Fibroblast of lung (primary cell): ENCODE data around the gene PPFIA2. TPM values are rescaled to one million over a fixed set of nuclear protein-coding genes. Genes with fewer than 3 reads are reported as not detected.

Experiments used
- DNase-seq, 2 donors: peaks; one replicate each; pipeline versions ENCODE4 v3.0.0 to v3.0.0-alpha.2; 2010; ENCODE audit warnings: low read depth in 2 of 2
- H2AFZ ChIP-seq: 2 replicates; pipeline ENCODE4 v1.5.1; 2012; ENCODE audit warnings: low read length, control low read depth, inconsistent platforms
- H3K27ac ChIP-seq: 2 replicates; pipeline ENCODE4 v1.5.1; 2011; ENCODE audit warnings: low read length, control low read depth; ENCODE audit not compliant: insufficient read depth
- H3K27me3 ChIP-seq: 2 replicates; pipeline ENCODE4 v1.5.1; 2011; ENCODE audit warnings: mild to moderate bottlenecking, low read length; ENCODE audit not compliant: control insufficient read depth, insufficient read depth
- H3K36me3 ChIP-seq: 2 replicates; pipeline ENCODE4 v1.5.1; 2011; ENCODE audit warnings: low read length; ENCODE audit not compliant: control insufficient read depth, insufficient read depth
- H3K4me1 ChIP-seq: 2 replicates; pipeline ENCODE4 v1.5.1; 2011; ENCODE audit warnings: low read length; ENCODE audit not compliant: control insufficient read depth, insufficient read depth; ENCODE audit errors: extremely low read depth
- H3K4me2 ChIP-seq: 2 replicates; pipeline ENCODE4 v1.5.1; 2011; ENCODE audit warnings: low read length, control low read depth; ENCODE audit not compliant: insufficient read depth; ENCODE audit errors: extremely low read depth
- H3K4me3 ChIP-seq, 4 experiments: fragments of 200-600 bp in 1 of 4; sonication (generic) in 1 of 4; replicated peaks in 1 of 4; 2 replicates each; pipeline ENCODE4 v1.5.1; 2011 to 2016; ENCODE audit warnings: low read length in 4 of 4, low read depth in 3 of 4, mild to moderate bottlenecking in 3 of 4, control low read depth in 2 of 4, inconsistent platforms in 1 of 4, mixed read lengths in 1 of 4; ENCODE audit not compliant: insufficient read depth in 1 of 4; ENCODE audit errors: control extremely low read depth in 1 of 4
- H3K79me2 ChIP-seq: 2 replicates; pipeline ENCODE4 v1.5.1; 2012; ENCODE audit warnings: mild to moderate bottlenecking, low read length, inconsistent platforms; ENCODE audit not compliant: control insufficient read depth, insufficient read depth
- H3K9ac ChIP-seq: 2 replicates; pipeline ENCODE4 v1.5.1; 2011; ENCODE audit warnings: mild to moderate bottlenecking, low read length, control low read depth; ENCODE audit not compliant: insufficient read depth
- H3K9me3 ChIP-seq: 2 replicates; pipeline ENCODE4 v1.5.1; 2012; ENCODE audit warnings: low read depth, low read length; ENCODE audit not compliant: control insufficient read depth, insufficient read depth
- H4K20me1 ChIP-seq: 2 replicates; pipeline ENCODE4 v1.5.1; 2011; ENCODE audit warnings: low read length; ENCODE audit not compliant: control insufficient read depth, insufficient read depth; ENCODE audit errors: extremely low read depth
- EZH2 ChIP-seq: IDR thresholded peaks from 2 replicates; pipeline ENCODE4 v1.5.1; 2012; ENCODE audit warnings: low read length, control low read depth, mild to moderate bottlenecking; ENCODE audit errors: missing control alignments
- polyA plus RNA-seq, 2 donors: library from polyadenylated mRNA; depleted of rRNA in 1 of 2; stranded (reverse) in 1 of 2; unstranded in 1 of 2; fragments of >200 nt; gene quantifications; 2 replicates each; pipeline ENCODE4 v1.2.1, GENCODE V29; 2011 to 2012; ENCODE audit warnings: missing spikeins in 1 of 2
- total RNA-seq: library from RNA; depleted of rRNA; stranded (reverse); fragments of >200 nt; gene quantifications from 2 replicates; pipeline ENCODE4 v1.2.1, GENCODE V29; 2014
- TF ChIP-seq, protein P1 (sequence below), 2 donors: IDR thresholded peaks in 1 of 2; conservative IDR thresholded peaks in 1 of 2; 1 replicate in 1 of 2; 2 replicates in 1 of 2; pipeline ENCODE4 v1.5.1; 2011 to 2012; ENCODE audit warnings: low read length in 2 of 2, control low read depth in 1 of 2, inconsistent platforms in 1 of 2, low read depth in 1 of 2, mild to moderate bottlenecking in 1 of 2

Gene PPFIA2
- total and polyA plus RNA-seq, 2 donors (not counting 1 experiment from before 2014, with no cell fraction given), result 0.54 to 2.1 TPM

DNA sequence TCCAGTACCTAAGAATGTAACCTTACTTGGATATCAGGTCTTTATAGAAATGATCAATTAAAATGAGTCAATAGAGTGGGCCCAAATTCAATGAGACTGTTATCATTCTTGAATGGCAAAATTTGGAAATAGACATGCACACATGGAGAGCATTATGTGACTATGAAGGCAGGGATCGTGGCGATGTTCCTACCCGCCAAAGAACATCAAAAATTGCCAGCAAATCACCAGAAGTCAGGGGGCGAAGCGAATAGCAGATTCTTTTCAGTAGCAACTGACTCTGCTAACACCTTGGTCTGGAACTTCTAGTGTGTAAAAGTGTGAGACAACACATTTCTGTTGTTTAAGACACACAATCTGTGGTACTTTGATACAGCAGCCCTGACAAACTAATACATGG lies 488.8 kb downstream of the PPFIA2 start:
- no peaks in the 10 kb centered on the region for H3K36me3 ChIP-seq
- no peak for DNase-seq
- H3K4me1 ChIP-seq, result no peaks in the 10 kb centered on the region
- no peak overlapping the region for H3K4me2 ChIP-seq
- no peaks in the 10 kb centered on the region for H4K20me1 ChIP-seq
- no peak overlapping the region for H3K9ac ChIP-seq
- H2AFZ ChIP-seq, result no peak overlapping the region
- H3K9me3 ChIP-seq, result no peaks in the 10 kb centered on the region
- no peaks in the 10 kb centered on the region for H3K27me3 ChIP-seq
- H3K4me3 ChIP-seq, result no peak overlapping the region
- no peaks in the 10 kb centered on the region for H3K79me2 ChIP-seq
- no peak overlapping the region for H3K27ac ChIP-seq
- TF ChIP-seq, protein P1, sequence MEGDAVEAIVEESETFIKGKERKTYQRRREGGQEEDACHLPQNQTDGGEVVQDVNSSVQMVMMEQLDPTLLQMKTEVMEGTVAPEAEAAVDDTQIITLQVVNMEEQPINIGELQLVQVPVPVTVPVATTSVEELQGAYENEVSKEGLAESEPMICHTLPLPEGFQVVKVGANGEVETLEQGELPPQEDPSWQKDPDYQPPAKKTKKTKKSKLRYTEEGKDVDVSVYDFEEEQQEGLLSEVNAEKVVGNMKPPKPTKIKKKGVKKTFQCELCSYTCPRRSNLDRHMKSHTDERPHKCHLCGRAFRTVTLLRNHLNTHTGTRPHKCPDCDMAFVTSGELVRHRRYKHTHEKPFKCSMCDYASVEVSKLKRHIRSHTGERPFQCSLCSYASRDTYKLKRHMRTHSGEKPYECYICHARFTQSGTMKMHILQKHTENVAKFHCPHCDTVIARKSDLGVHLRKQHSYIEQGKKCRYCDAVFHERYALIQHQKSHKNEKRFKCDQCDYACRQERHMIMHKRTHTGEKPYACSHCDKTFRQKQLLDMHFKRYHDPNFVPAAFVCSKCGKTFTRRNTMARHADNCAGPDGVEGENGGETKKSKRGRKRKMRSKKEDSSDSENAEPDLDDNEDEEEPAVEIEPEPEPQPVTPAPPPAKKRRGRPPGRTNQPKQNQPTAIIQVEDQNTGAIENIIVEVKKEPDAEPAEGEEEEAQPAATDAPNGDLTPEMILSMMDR (conservative IDR thresholded peaks at IDR 0.05 in 1 of 2, IDR thresholded peaks at IDR 0.05 in 1 of 2; ENCODE audit: low read depth in 1 of 2, low read length in 2 of 2), result no peak
- TF ChIP-seq EZH2, result no peak

DNA sequence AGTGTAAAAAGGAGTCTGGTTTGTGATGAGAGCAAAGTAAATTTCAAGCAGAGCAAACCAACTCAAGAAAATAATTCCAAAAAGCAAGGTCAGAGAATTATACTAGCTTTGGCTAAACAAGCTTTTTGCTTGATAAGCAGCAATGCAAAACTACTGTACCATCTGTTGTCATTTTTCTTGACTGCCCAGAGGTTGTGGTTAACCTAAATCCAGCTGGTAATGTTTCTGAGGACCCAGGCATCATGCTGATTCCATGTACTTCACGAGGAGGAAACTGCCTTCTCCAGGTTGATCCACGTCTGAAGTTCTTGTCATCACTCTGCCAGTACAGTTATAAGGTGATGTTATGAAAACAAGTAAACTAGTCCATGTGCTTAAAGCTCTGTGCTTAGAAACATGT lies 496.1 kb downstream of the PPFIA2 start:
- H3K27ac ChIP-seq, result no peak overlapping the region
- no peaks in the 10 kb centered on the region for H3K79me2 ChIP-seq
- H3K27me3 ChIP-seq, result no peaks in the 10 kb centered on the region
- H2AFZ ChIP-seq, result no peak overlapping the region
- no peaks in the 10 kb centered on the region for H3K9me3 ChIP-seq
- H4K20me1 ChIP-seq, result no peaks in the 10 kb centered on the region
- H3K9ac ChIP-seq, result no peak overlapping the region
- DNase-seq, result no peak
- H3K36me3 ChIP-seq, result no peaks in the 10 kb centered on the region
- no peaks in the 10 kb centered on the region for H3K4me1 ChIP-seq
- no peak overlapping the region for H3K4me3 ChIP-seq
- no peak for TF ChIP-seq EZH2
- TF ChIP-seq, protein P1 (conservative IDR thresholded peaks at IDR 0.05 in 1 of 2, IDR thresholded peaks at IDR 0.05 in 1 of 2; ENCODE audit: low read depth in 1 of 2, low read length in 2 of 2), result no peak
- no peak overlapping the region for H3K4me2 ChIP-seq

DNA sequence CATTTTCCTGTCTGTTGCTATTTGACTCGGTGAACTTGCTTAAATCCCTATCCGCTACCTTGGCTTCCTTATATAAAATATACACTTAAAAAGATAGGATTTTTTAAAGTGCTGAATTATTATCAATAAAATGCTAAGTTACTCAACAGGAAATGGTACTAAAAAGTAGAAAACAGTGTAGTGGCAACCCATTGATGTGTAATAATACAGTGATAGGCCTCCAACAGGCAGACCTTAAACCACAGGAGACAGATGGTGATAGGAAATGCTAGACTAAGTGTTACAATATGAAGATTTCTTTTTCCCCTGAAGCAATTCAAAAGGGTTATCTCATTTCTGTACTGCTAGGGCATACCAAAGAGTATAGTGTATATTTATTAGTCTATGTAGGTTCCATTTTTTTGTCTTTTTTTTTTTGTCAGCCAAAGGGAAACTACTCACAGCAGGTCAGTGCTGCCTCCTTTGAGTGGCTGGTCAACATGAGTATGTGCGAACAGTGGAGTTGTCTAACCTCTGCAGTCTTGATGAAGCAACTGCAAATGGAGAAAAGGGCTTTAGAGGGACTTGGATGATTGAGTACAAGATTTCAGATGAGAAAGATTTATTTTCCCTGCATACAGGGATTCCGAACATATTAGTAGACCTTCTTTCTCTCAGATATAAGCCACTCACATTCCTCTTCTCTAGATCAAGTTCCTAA lies 497.5 kb downstream of the PPFIA2 start:
- Histone ChIP-seq H3K4me2 (no peak overlapping the region), H3K9ac (no peak overlapping the region), H3K9me3 (no peaks in the 10 kb centered on the region), H3K4me1 (no peaks in the 10 kb centered on the region), H3K79me2 (no peaks in the 10 kb centered on the region), H4K20me1 (no peaks in the 10 kb centered on the region), H3K27me3 (no peaks in the 10 kb centered on the region), H3K36me3 (no peaks in the 10 kb centered on the region), H3K4me3 (no peak overlapping the region), H3K27ac (no peak overlapping the region), H2AFZ (no peak overlapping the region)
- TF ChIP-seq, protein P1 (conservative IDR thresholded peaks at IDR 0.05 in 1 of 2, IDR thresholded peaks at IDR 0.05 in 1 of 2; ENCODE audit: low read depth in 1 of 2, low read length in 2 of 2), result no peak
- no peak for TF ChIP-seq EZH2
- DNase-seq, result no peak
